ENCODE data around the gene YPEL1. TPM values are rescaled to one million over a fixed set of nuclear protein-coding genes. Genes with fewer than 3 reads are reported as not detected.

Gene YPEL1
- total and polyA plus RNA-seq, 10 of the 15 experiments (the other 5 are each of a cell fraction or from before 2014, with no cell fraction given) = 0.13 to 5.0 (median 1.6) TPM

GRCh38 chr22:21657020-21657359 lies 78.6 kb downstream of the YPEL1 start:
- FAIRE-seq (no peak), DNase-seq (ENCODE audit: low read depth, low spot score) (no peak), ATAC-seq (no peak)
- Histone ChIP-seq H4K20me1 (ENCODE audit: control insufficient read depth, insufficient read depth) (no peaks in the 10 kb centered on the region), H3K4me1 (ENCODE audit: control insufficient read depth, insufficient read depth, low read length) (no peaks in the 10 kb centered on the region; the same call in 1 of the 2 replicates), H3K27me3 (replicated peaks in 1 of 2; ENCODE audit: control insufficient read depth in 2 of 2, insufficient read depth in 2 of 2, low read length in 1 of 2) (no peaks in the 10 kb centered on the region), H3K36me3 (ENCODE audit: control insufficient read depth in 2 of 2, insufficient read depth in 2 of 2, low read length in 1 of 2) (peaks cover 0 to 3% of the 10 kb centered on the region in 2 experiments; a peak in 2 of 4 replicates), H3K4me2 (ENCODE audit: control insufficient read depth, insufficient read depth) (peak overlapping the region; percentile 93), H3K9ac (ENCODE audit: control insufficient read depth, insufficient read depth, low read length) (no peak overlapping the region), H2AFZ (ENCODE audit: control insufficient read depth, low read depth, low read length) (peak overlapping the region; percentile 84; the same call in 1 of the 2 replicates), H3K27ac (ENCODE audit: control insufficient read depth, insufficient read depth) (no peak overlapping the region), H3K79me2 (ENCODE audit: control insufficient read depth, insufficient read depth, low read length) (peaks cover 6% of the 10 kb centered on the region), H3K9me3 (replicated peaks; ENCODE audit: control insufficient read depth, insufficient read depth, low read length) (no peaks in the 10 kb centered on the region), H3K4me3 (peak overlapping the region; percentile 75; the same call in 1 of the 2 replicates)
- ChIA-PET POLR2A (no interaction called here), RAD21 (ENCODE audit: unreplicated experiment) (interaction anchor here (1.5 kb wide), 1 partner anchor 15 kb away, joined by 4 read pairs; the partner anchor contains the start of gene SDF2L1), CTCF (interaction anchor here (1.0 to 1.7 kb wide), 4 partner anchors 10 to 28 kb away, joined by 3 to 10 read pairs (median 4); partner anchors contain the start of gene SDF2L1), SMC1A (ENCODE audit: uncharacterized antibody, unreplicated experiment) (interaction anchor here (1.2 kb wide), 1 partner anchor 10 kb away, joined by 4 read pairs; no protein-coding TSS in a partner anchor)
- no TSS peak for BruUV-seq (replicated peaks)
- intact Hi-C loops (cut with micrococcal nuclease; ENCODE audit: unreplicated experiment) (no loop called here), in situ Hi-C loops (cut with MboI) (no loop called here)
- 58% methylated on average over 17 of the region's 17 CpGs for WGBS (ENCODE audit: insufficient coverage, insufficient replicate concordance, low lambda C conversion rate, missing lambda C conversion rate)
- TF ChIP-seq ZNF217 (IDR thresholded peaks at IDR 0.05) = no peak
- TF ChIP-seq, protein P1, sequence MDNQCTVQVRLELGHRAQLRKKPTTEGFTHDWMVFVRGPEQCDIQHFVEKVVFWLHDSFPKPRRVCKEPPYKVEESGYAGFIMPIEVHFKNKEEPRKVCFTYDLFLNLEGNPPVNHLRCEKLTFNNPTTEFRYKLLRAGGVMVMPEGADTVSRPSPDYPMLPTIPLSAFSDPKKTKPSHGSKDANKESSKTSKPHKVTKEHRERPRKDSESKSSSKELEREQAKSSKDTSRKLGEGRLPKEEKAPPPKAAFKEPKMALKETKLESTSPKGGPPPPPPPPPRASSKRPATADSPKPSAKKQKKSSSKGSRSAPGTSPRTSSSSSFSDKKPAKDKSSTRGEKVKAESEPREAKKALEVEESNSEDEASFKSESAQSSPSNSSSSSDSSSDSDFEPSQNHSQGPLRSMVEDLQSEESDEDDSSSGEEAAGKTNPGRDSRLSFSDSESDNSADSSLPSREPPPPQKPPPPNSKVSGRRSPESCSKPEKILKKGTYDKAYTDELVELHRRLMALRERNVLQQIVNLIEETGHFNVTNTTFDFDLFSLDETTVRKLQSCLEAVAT (IDR thresholded peaks at IDR 0.05) = peak; percentile 46
- no peak for TF ChIP-seq ZZZ3 (IDR thresholded peaks at IDR 0.05; ENCODE audit: control insufficient read depth, insufficient read length, low read depth)
- no peak for TF ChIP-seq IKZF1 (conservative IDR thresholded peaks at IDR 0.05)
- TF ChIP-seq KLF5 (IDR thresholded peaks at IDR 0.05; ENCODE audit: partially characterized antibody) = no peak
- no peak for TF ChIP-seq TCF7 (IDR thresholded peaks at IDR 0.05; ENCODE audit: borderline replicate concordance)
- TF ChIP-seq NBN (IDR thresholded peaks at IDR 0.05) = 0 out of 2 replicates have a peak, but pooled peaks have one; percentile 8
- TF ChIP-seq, protein P2, sequence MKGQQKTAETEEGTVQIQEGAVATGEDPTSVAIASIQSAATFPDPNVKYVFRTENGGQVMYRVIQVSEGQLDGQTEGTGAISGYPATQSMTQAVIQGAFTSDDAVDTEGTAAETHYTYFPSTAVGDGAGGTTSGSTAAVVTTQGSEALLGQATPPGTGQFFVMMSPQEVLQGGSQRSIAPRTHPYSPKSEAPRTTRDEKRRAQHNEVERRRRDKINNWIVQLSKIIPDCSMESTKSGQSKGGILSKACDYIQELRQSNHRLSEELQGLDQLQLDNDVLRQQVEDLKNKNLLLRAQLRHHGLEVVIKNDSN (IDR thresholded peaks at IDR 0.05; ENCODE audit: borderline replicate concordance, extremely low read length, insufficient read depth, low read depth, low read length) = no peak
- no peak for TF ChIP-seq TBL1XR1 (IDR thresholded peaks at IDR 0.05; ENCODE audit: low read depth, low read length)
- TF ChIP-seq EZH2 (IDR thresholded peaks at IDR 0.05; ENCODE audit: borderline replicate concordance, control insufficient read depth, low read depth, low read length) = no peak
- no peak for TF ChIP-seq YY1 (IDR thresholded peaks at IDR 0.05; ENCODE audit: low read depth, low read length)
- TF ChIP-seq STAT3 (IDR thresholded peaks at IDR 0.05; ENCODE audit: low read depth, low read length) = no peak
- no peak for TF ChIP-seq IRF3 (IDR thresholded peaks at IDR 0.05)
- TF ChIP-seq ELK1 (IDR thresholded peaks at IDR 0.05; ENCODE audit: low read depth, low read length) = no peak
- no peak for TF ChIP-seq USF2 (IDR thresholded peaks at IDR 0.05; ENCODE audit: borderline replicate concordance, low read depth, low read length)
- TF ChIP-seq, protein P3, sequence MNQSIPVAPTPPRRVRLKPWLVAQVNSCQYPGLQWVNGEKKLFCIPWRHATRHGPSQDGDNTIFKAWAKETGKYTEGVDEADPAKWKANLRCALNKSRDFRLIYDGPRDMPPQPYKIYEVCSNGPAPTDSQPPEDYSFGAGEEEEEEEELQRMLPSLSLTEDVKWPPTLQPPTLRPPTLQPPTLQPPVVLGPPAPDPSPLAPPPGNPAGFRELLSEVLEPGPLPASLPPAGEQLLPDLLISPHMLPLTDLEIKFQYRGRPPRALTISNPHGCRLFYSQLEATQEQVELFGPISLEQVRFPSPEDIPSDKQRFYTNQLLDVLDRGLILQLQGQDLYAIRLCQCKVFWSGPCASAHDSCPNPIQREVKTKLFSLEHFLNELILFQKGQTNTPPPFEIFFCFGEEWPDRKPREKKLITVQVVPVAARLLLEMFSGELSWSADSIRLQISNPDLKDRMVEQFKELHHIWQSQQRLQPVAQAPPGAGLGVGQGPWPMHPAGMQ (IDR thresholded peaks at IDR 0.05; ENCODE audit: borderline replicate concordance) = no peak
- no peak for TF ChIP-seq GABPA (IDR thresholded peaks at IDR 0.05; ENCODE audit: low read depth)
- TF ChIP-seq NR2F1 (conservative IDR thresholded peaks at IDR 0.05) = no peak

Measured in GM12878 (cell line).